22Rv1 (cell line): ENCODE measurements around the gene BTBD9.

Source experiments
- H3K27ac ChIP-seq: fragments of 450-650 bp; 2 replicates; pipeline ENCODE4 v1.5.1; 2017
- ZFX ChIP-seq: fragments of 450-650 bp; IDR thresholded peaks from 2 replicates; pipeline ENCODE4 v1.6.1; 2017; ENCODE audit warnings: antibody characterized with exemption, borderline replicate concordance
- TF ChIP-seq, protein P1 (sequence below): fragments of 450-650 bp; IDR thresholded peaks from 2 replicates; pipeline ENCODE4 v1.5.1; 2017; ENCODE audit warnings: mild to moderate bottlenecking

Gene BTBD9

DNA sequence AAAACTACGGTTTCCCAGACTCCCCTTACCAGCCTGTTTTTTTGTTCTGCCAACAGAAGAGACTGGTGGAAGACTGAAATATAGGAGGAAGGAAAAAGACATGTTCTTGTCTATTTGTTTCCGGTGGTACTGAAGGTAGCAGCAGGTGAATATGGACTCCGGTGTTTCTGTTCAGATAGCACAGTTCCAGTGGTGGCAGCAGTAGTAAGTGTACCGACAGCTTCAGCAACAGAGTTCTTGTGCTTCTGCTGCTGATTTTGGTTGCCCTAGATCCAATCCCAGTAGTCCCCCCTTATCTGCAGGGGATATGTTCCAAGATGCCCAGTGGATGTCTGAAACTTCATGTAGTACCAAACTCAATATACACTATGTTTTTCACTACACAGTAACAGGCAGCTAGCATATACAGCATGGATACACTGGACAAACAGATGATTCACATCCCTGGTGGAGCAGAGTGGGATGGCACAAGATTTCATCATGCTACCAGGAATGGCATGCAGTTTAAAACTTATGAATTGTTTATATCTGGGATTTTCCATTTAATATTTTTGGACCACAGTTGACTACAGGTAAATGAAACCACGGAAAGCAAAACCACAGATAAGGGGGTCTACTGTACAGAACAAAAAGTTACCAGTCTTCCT is 301.8 kb downstream of the BTBD9 start:
- no peak overlapping the region for H3K27ac ChIP-seq

DNA sequence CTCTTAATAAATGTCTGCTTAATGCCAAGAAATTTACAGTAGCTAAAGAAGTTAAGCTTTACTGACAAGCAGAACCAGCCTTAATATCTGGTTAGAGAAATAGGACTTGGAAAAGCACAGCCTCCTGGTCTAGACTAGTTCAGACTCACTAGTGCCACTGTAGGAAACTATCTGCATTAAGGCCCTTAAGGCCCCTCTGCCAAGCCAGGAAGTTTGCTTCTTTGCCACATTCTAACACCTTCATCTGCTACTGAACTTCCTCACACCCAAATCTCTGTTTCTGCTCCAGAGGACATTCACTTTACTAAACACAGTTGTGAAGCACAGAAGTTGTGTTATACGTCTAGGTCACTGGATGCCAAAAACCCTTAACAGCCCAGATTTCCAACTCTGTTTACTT is 302.8 kb downstream of the BTBD9 start:
- H3K27ac ChIP-seq, result no peak overlapping the region
- no peak for TF ChIP-seq ZFX
- TF ChIP-seq, protein P1, sequence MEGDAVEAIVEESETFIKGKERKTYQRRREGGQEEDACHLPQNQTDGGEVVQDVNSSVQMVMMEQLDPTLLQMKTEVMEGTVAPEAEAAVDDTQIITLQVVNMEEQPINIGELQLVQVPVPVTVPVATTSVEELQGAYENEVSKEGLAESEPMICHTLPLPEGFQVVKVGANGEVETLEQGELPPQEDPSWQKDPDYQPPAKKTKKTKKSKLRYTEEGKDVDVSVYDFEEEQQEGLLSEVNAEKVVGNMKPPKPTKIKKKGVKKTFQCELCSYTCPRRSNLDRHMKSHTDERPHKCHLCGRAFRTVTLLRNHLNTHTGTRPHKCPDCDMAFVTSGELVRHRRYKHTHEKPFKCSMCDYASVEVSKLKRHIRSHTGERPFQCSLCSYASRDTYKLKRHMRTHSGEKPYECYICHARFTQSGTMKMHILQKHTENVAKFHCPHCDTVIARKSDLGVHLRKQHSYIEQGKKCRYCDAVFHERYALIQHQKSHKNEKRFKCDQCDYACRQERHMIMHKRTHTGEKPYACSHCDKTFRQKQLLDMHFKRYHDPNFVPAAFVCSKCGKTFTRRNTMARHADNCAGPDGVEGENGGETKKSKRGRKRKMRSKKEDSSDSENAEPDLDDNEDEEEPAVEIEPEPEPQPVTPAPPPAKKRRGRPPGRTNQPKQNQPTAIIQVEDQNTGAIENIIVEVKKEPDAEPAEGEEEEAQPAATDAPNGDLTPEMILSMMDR, result no peak

More for the DNA sequence above, 301.8 kb downstream of the BTBD9 start:
- TF ChIP-seq, protein P1, result no peak
- TF ChIP-seq ZFX, result no peak

DNA sequence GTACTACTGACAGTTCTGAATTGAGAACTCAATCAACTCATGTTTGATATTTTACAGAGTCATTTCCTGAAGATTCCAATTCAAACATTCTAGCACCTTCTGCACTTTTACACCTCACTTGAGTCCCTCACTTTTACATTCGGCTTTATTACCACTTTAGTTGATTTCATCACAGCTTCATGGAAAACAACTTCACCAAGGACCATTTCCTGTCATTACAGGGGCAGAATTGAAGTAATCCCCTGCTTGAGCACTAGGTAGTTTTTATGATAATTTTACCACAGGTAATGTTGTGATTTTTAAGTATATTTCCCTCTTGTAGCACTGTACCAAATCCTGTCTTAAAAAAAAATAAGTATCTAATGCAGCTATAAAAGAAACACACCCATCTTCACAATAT is 312.9 kb downstream of the BTBD9 start:
- no peak overlapping the region for H3K27ac ChIP-seq
- TF ChIP-seq, protein P1, result no peak
- TF ChIP-seq ZFX, result no peak

DNA sequence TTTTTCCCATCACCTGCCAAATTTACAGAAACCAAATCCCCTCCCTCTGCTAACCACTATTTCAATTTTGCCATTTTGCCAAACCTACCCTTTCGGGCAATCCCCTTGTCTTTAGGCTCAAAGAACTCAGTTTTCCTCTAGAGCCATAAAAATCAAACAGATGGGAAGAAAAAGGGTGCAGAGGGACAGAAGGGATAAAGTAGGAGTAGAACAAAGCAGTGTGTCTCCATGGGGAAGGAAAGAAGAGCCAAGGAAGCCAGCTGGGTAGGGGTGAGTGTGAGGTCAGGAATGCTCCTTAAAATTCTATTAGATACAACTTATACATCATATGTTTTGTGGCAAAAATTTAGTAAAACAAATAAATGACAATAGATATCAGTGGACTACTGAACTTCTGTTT is 316.5 kb downstream of the BTBD9 start:
- H3K27ac ChIP-seq, result no peak overlapping the region
- no peak for TF ChIP-seq ZFX
- TF ChIP-seq, protein P1, result no peak

DNA sequence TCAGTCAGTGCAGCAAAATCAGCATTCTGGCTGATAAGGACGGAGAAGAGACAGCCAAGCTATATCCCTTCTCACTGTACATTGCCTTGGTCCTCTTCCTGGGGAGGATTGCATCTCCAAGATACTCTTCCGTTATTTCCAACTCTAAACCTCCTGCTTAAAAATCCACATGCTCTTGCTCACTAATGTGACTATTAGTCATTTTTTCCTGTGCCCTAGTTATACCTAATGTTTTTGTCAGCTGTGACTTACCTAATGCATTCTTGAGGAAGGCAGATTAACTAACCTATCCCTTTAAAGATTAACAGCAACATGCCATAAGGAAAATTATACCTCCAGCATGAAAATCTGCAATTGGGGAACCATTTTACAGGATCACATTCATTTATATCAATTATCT is 317.6 kb downstream of the BTBD9 start:
- no peak overlapping the region for H3K27ac ChIP-seq
- TF ChIP-seq, protein P1, result no peak
- TF ChIP-seq ZFX, result no peak

DNA sequence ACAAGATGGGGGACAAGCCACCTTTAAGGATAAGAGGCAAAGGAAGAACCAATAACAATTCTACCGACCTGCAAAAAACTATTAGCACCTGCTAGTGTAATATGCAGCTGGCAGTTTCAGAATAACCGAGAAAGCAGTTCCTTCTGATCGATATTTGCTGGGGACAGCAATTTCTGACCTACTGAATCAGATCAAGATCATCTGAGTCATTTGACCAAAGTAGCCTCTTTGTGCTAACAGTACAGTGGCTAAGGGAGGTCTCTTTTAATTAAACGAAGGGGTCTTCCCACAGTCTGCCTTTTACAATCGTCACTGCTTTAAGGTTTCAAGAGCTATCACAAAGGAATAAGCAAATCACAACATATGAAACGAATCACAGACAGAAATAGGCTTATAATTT is 318.9 kb downstream of the BTBD9 start:
- no peak for TF ChIP-seq ZFX
- TF ChIP-seq, protein P1, result no peak
- H3K27ac ChIP-seq, result no peak overlapping the region

DNA sequence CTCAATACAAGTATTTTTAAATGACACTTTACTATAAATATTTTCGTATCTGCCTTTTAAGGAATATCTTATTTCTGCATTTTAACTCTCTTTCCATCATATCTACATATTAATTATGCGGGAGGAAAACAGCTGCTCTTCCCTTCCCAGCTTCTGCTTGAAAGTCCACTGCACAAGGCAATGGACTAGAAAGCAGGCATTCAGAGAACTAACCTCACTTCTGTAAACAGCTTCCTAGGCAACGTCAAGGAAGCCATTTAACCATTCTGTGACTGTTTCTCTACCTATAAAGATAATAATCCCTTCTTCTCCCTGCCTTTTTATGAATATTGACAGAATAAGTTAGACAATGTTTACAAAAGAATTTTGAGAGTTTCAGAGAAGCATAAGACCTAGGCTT is 319.4 kb downstream of the BTBD9 start:
- H3K27ac ChIP-seq, result no peak overlapping the region

More for the DNA sequence above, 319.4 kb downstream of the BTBD9 start:
- TF ChIP-seq ZFX, result no peak
- TF ChIP-seq, protein P1, result no peak
